Endothelial cell of umbilical vein (primary cell): ENCODE results near the gene PAPOLA.

Source experiments
- CTCF ChIP-seq, 2 donors: IDR thresholded peaks; 1 replicate in 1 of 2; 2 replicates in 1 of 2; pipeline ENCODE4 v1.5.1; 2011; ENCODE audit warnings: low read length in 2 of 2, mild to moderate bottlenecking in 2 of 2, moderate library complexity in 2 of 2, control low read depth in 1 of 2, inconsistent platforms in 1 of 2, low read depth in 1 of 2; ENCODE audit not compliant: insufficient read depth in 1 of 2; ENCODE audit errors: extremely low read depth in 1 of 2
- EZH2 ChIP-seq: IDR thresholded peaks from 2 replicates; pipeline ENCODE4 v1.6.1; 2012; ENCODE audit warnings: borderline replicate concordance, low read depth, mild to moderate bottlenecking, moderate library complexity, low read length, inconsistent platforms; ENCODE audit not compliant: severe bottlenecking
- MAX ChIP-seq: IDR thresholded peaks from 2 replicates; pipeline ENCODE4 v1.6.1; 2011; ENCODE audit not compliant: insufficient read depth, insufficient read length
- POLR2A ChIP-seq: IDR thresholded peaks from 2 replicates; pipeline ENCODE4 v1.6.1; 2012; ENCODE audit warnings: low read depth, mild to moderate bottlenecking, control low read depth, low read length
- POLR2AphosphoS5 ChIP-seq: IDR thresholded peaks from 2 replicates; pipeline ENCODE4 v1.6.1; 2012; ENCODE audit warnings: low read depth, mild to moderate bottlenecking, control low read depth, low read length, moderate library complexity; ENCODE audit not compliant: insufficient read depth

- no peak for TF ChIP-seq CTCF (IDR thresholded peaks at IDR 0.05; ENCODE audit: extremely low read depth in 1 of 2, insufficient read depth in 1 of 2, low read depth in 1 of 2, low read length in 2 of 2)
- no peak for TF ChIP-seq POLR2A
- TF ChIP-seq EZH2, result no peak
- no peak for TF ChIP-seq MAX
- TF ChIP-seq POLR2AphosphoS5, result no peak
Observed at GRCh38 chr14:96586056-96586455, 83.9 kb downstream of the PAPOLA start.
